ENCODE results near the gene MUC20. TPM values are rescaled to one million over a fixed set of nuclear protein-coding genes. Genes with fewer than 3 reads are reported as not detected.
"Not testable (repeated sequence)": the region's sequence is repeated elsewhere in the genome, so short reads cannot be mapped to it uniquely, and the experiment has no call there.

MUC20 gene
- total RNA-seq, 1 experiment from 2014 or later: 1.6 TPM

DNA sequence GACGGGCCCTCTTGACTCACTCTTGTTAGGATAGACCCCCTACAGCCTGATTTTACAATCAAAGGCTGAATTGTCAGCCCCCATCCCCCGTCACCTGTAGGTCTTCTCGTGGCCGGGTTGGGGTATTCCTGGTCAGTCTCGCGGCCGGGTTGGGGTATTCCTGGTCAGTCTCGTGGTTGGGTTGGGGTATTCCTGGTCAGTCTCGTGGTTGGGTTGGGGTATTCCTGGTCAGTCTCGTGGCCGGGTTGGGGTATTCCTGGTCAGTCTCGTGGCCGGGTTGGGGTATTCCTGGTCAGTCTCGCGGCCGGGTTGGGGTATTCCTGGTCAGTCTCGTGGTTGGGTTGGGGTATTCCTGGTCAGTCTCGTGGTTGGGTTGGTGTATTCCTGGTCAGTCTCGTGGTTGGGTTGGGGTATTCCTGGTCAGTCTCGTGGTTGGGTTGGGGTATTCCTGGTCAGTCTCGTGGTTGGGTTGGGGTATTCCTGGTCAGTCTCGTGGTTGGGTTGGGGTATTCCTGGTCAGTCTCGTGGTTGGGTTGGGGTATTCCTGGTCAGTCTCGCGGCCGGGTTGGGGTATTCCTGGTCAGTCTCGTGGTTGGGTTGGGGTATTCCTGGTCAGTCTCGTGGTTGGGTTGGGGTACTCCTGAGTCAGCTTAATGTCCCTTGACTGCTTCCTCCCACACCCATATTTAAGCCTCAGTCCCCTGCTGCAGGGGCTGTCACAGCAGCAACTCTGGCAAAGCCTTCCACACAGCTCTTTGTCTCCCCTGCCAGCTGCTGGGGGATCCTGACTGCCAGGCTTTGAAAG is 50.3 kb downstream of the MUC20 start:
- H3K4me3 ChIP-seq (ENCODE audit: low read length); H4K20me1 ChIP-seq (ENCODE audit: insufficient read depth, low read depth, low read length); H3K9me3 ChIP-seq (ENCODE audit: low read length); H3K4me2 ChIP-seq (ENCODE audit: low read depth, low read length, poor library complexity, severe bottlenecking); H3K27me3 ChIP-seq (ENCODE audit: low read length); H3K9me2 ChIP-seq (replicated peaks; ENCODE audit: insufficient read depth, low read length); H3K79me2 ChIP-seq (ENCODE audit: low read length); H3K9ac ChIP-seq (ENCODE audit: low read length); H3K36me3 ChIP-seq (ENCODE audit: insufficient read depth, low read length); H2AFZ ChIP-seq (ENCODE audit: low read length); H3K4me1 ChIP-seq (ENCODE audit: low read length); H3K27ac ChIP-seq (ENCODE audit: low read length): not testable (repeated sequence)
- peak; percentile 62 for DNase-seq

DNA sequence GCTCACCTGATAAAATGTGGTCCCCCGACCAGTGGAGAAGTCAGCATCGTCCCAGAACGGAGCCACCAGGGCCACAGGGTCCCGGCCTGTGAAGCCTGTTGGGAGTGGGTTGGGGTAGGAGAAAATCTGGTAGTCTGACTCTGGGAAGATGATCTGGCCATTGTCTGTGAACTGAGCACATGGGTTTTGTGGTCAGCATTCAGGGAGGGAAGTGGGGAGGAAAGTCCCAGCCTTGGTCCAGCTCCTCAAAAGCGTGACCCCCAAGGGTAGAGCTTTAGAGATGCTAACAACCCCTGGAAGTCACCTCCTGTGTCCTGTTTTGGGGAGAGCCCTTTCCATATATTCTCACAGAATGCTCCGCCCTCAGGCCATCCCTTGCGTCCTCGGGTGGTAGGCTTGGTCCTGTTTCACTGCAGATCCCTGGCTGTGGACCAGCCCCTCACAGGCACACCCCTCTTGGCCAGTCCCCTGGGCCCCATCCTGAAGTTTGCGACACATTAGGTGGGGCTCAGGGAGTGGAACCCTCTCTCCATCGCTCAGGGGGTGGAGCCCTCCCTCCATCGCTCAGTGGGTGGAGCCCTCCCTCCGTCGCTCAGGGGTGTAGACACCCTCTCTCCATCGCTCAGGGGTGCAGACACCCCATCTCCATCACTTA is 51.0 kb downstream of the MUC20 start:
- H2AFZ ChIP-seq (ENCODE audit: low read length): no peak overlapping the region
- H3K9me2 ChIP-seq (replicated peaks; ENCODE audit: insufficient read depth, low read length): no peaks in the 10 kb centered on the region
- H3K9me3 ChIP-seq (ENCODE audit: low read length): no peaks in the 10 kb centered on the region
- no peak overlapping the region for H3K4me3 ChIP-seq (ENCODE audit: low read length)
- no peak for DNase-seq
- no peak overlapping the region for H3K4me2 ChIP-seq (ENCODE audit: low read depth, low read length, poor library complexity, severe bottlenecking)
- H3K27ac ChIP-seq (ENCODE audit: low read length): no peak overlapping the region
- H3K4me1 ChIP-seq (ENCODE audit: low read length): no peaks in the 10 kb centered on the region
- no peaks in the 10 kb centered on the region for H3K79me2 ChIP-seq (ENCODE audit: low read length)
- no peaks in the 10 kb centered on the region for H3K27me3 ChIP-seq (ENCODE audit: low read length)
- no peaks in the 10 kb centered on the region for H4K20me1 ChIP-seq (ENCODE audit: insufficient read depth, low read depth, low read length)
- H3K36me3 ChIP-seq (ENCODE audit: insufficient read depth, low read length): no peaks in the 10 kb centered on the region
- H3K9ac ChIP-seq (ENCODE audit: low read length): no peak overlapping the region

DNA sequence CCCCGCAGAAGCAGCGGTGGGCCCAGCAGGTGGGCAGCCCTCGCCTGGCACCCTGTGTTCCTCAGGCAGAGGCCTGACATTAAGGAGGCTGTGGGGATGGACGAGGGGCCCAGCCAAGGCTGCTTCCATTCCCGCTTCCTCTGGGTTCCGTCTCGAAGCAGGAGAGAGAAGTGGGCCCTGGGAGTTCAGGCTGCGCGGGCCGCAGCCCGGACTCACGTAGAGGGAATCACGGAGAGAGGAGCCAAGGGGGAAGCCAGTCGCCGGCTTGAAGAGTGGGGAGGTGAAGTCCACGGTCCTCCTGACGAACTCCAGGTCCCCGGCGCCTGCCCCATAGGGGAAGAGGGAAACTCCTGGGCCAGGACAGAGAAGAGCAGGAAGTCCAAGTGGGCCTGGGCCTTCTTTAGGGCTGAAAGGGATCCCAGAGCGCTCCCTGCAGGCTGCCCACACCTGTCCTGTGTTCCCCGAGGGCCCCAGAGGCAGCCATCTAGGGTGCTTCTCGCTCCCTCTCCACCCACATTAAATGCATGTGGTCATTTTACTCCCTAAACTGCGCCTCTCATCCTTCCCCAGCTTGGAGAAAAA is 53.3 kb downstream of the MUC20 start:
- Histone ChIP-seq H3K79me2 (ENCODE audit: low read length) (no peaks in the 10 kb centered on the region), H4K20me1 (ENCODE audit: insufficient read depth, low read depth, low read length) (no peaks in the 10 kb centered on the region), H3K27me3 (ENCODE audit: low read length) (no peaks in the 10 kb centered on the region), H3K9me2 (replicated peaks; ENCODE audit: insufficient read depth, low read length) (no peaks in the 10 kb centered on the region), H3K4me1 (ENCODE audit: low read length) (no peaks in the 10 kb centered on the region), H3K36me3 (ENCODE audit: insufficient read depth, low read length) (no peaks in the 10 kb centered on the region), H3K27ac (ENCODE audit: low read length) (no peak overlapping the region), H3K9me3 (ENCODE audit: low read length) (peaks cover 6% of the 10 kb centered on the region), H3K4me2 (ENCODE audit: low read depth, low read length, poor library complexity, severe bottlenecking) (no peak overlapping the region), H3K4me3 (ENCODE audit: low read length) (no peak overlapping the region), H2AFZ (ENCODE audit: low read length) (no peak overlapping the region), H3K9ac (ENCODE audit: low read length) (no peak overlapping the region)
- DNase-seq: no peak

DNA sequence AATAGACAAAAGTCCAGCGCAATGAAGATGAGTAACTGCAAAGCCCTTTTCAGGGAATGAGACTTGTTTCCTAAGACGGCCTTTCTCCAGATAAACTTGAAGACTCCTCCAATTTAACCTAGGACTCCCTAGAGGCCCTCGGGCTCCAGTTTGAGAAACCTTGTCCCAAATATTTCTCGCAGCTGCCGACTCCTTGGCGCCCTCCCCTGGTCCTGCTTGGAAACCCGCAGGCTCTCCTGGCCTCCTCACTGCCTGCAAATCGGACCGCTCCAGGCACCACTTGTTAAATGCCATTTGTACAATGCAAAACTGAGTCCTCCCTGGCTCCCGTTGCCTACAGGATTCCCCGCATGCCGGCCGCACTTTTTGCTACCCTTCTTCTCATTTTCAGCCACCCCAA is 54.1 kb downstream of the MUC20 start:
- no peak overlapping the region for H3K4me3 ChIP-seq (ENCODE audit: low read length)
- H3K27me3 ChIP-seq (ENCODE audit: low read length): no peaks in the 10 kb centered on the region
- H3K9me3 ChIP-seq (ENCODE audit: low read length): peaks cover 6% of the 10 kb centered on the region
- no peak overlapping the region for H3K4me2 ChIP-seq (ENCODE audit: low read depth, low read length, poor library complexity, severe bottlenecking)
- H3K27ac ChIP-seq (ENCODE audit: low read length): no peak overlapping the region
- H2AFZ ChIP-seq (ENCODE audit: low read length): no peak overlapping the region
- no peaks in the 10 kb centered on the region for H3K4me1 ChIP-seq (ENCODE audit: low read length)
- no peak overlapping the region for H3K9ac ChIP-seq (ENCODE audit: low read length)
- H3K36me3 ChIP-seq (ENCODE audit: insufficient read depth, low read length): no peaks in the 10 kb centered on the region
- peak; percentile 66 for DNase-seq
- H3K79me2 ChIP-seq (ENCODE audit: low read length): no peaks in the 10 kb centered on the region
- no peaks in the 10 kb centered on the region for H3K9me2 ChIP-seq (replicated peaks; ENCODE audit: insufficient read depth, low read length)
- H4K20me1 ChIP-seq (ENCODE audit: insufficient read depth, low read depth, low read length): no peaks in the 10 kb centered on the region

GRCh38 chr3:195777975-195778374 is 57.2 kb downstream of the MUC20 start:
- H4K20me1 ChIP-seq (ENCODE audit: insufficient read depth, low read depth, low read length): no peaks in the 10 kb centered on the region
- no peak overlapping the region for H3K4me3 ChIP-seq (ENCODE audit: low read length)
- DNase-seq: no peak
- H2AFZ ChIP-seq (ENCODE audit: low read length): no peak overlapping the region
- H3K27ac ChIP-seq (ENCODE audit: low read length): no peak overlapping the region
- H3K79me2 ChIP-seq (ENCODE audit: low read length): no peaks in the 10 kb centered on the region
- no peaks in the 10 kb centered on the region for H3K27me3 ChIP-seq (ENCODE audit: low read length)
- no peak overlapping the region for H3K9ac ChIP-seq (ENCODE audit: low read length)
- H3K4me2 ChIP-seq (ENCODE audit: low read depth, low read length, poor library complexity, severe bottlenecking): no peak overlapping the region
- no peaks in the 10 kb centered on the region for H3K36me3 ChIP-seq (ENCODE audit: insufficient read depth, low read length)
- H3K9me2 ChIP-seq (replicated peaks; ENCODE audit: insufficient read depth, low read length): no peaks in the 10 kb centered on the region
- peaks cover 6% of the 10 kb centered on the region for H3K9me3 ChIP-seq (ENCODE audit: low read length)
- H3K4me1 ChIP-seq (ENCODE audit: low read length): no peaks in the 10 kb centered on the region

GRCh38 chr3:195781236-195781635 is 60.5 kb downstream of the MUC20 start:
- not testable (repeated sequence) for H3K27me3 ChIP-seq (ENCODE audit: low read length); DNase-seq; H3K27ac ChIP-seq (ENCODE audit: low read length); H3K79me2 ChIP-seq (ENCODE audit: low read length); H2AFZ ChIP-seq (ENCODE audit: low read length); H4K20me1 ChIP-seq (ENCODE audit: insufficient read depth, low read depth, low read length); H3K4me2 ChIP-seq (ENCODE audit: low read depth, low read length, poor library complexity, severe bottlenecking); H3K9me2 ChIP-seq (replicated peaks; ENCODE audit: insufficient read depth, low read length); H3K4me1 ChIP-seq (ENCODE audit: low read length); H3K9ac ChIP-seq (ENCODE audit: low read length); H3K4me3 ChIP-seq (ENCODE audit: low read length); H3K36me3 ChIP-seq (ENCODE audit: insufficient read depth, low read length)
- peaks cover 18% of the 10 kb centered on the region for H3K9me3 ChIP-seq (ENCODE audit: low read length)

Small RNA genes lying within 50 kb of the gene (small RNA-seq; reads per million reads assigned to genes)
- 0.12 reads per million for gene MIR570

Other genes starting within 250 kb of the MUC20 start
- gene PPP1R2, start 177.7 kb upstream of the MUC20 start, total RNA-seq (2014; rRNA removed; shearing (Covaris generic); ENCODE audit: low replicate concordance): 236 and 248 TPM in 2 replicates
- 0.18 TPM in 1 of 2 replicates, not detected in the other for gene APOD, start 137.0 kb upstream of the MUC20 start, total RNA-seq (2014; rRNA removed; shearing (Covaris generic); ENCODE audit: low replicate concordance)
- gene MUC4, start 91.0 kb downstream of the MUC20 start, total RNA-seq (2014; rRNA removed; shearing (Covaris generic); ENCODE audit: low replicate concordance): not detected in 2 replicates
- gene TNK2, start 187.6 kb downstream of the MUC20 start, total RNA-seq (2014; rRNA removed; shearing (Covaris generic); ENCODE audit: low replicate concordance): 25.5 and 26.0 TPM in 2 replicates

Measured in Karpas-422 (cell line).